K562 (cell line): ENCODE measurements around the gene PPM1H. TPM values are rescaled to one million over a fixed set of nuclear protein-coding genes. Genes with fewer than 3 reads are reported as not detected.

Source experiments
- ATAC-seq: fragments of 200-7000 bp; cut with Tn5 transposase; 3 replicates; pipeline ENCODE4 v1.9.1; 2020; ENCODE audit warnings: moderate library complexity
- BruUV-seq: library from RNA; stranded (reverse); fragments of 400-500 nt; replicated peaks from 2 replicates; lab custom pipeline; 2021; lab: Mats Ljungman, UMichigan
- CTCF ChIA-PET: fragments of 300-600 bp; formaldehyde crosslinking; extraction: SDS; loops from one replicate; lab custom pipeline; 2021; ENCODE audit warnings: low intra/inter-chr PET ratio; lab: Yijun Ruan, JAX
- POLR2A ChIA-PET: fragments of 300-600, 350-650 bp; sonication (Branson Sonifier 250); formaldehyde crosslinking; extraction: SDS; loops from one replicate; lab custom pipeline; 2021; ENCODE audit warnings: antibody characterized with exemption, inconsistent platforms; lab: Yijun Ruan, JAX
- DNase-seq, 4 experiments: peaks; one replicate each; pipeline versions ENCODE4 v3.0.0 to v3.0.0-alpha.2; 2011 to 2018; ENCODE audit warnings: low spot score in 3 of 4, mixed read lengths in 3 of 4; ENCODE audit errors: extremely low read depth in 1 of 4
- FAIRE-seq: peaks from 2 replicates; lab custom pipeline; 2011; peaks lifted over from hg19 to GRCh38; lab: Jason Lieb, UNC
- H2AFZ ChIP-seq: 2 replicates; pipeline ENCODE4 v1.6.0; 2011; ENCODE audit warnings: low read depth, low read length, control low read depth, inconsistent platforms
- H3K27ac ChIP-seq: fragments of 200-600 bp; 3 replicates; pipeline ENCODE4 v1.8.0; 2011; ENCODE audit warnings: low read depth, mild to moderate bottlenecking, control low read depth, inconsistent platforms, low read length, moderate library complexity, mixed read lengths; ENCODE audit errors: extremely low read depth
- H3K27me3 ChIP-seq, 2 experiments: fragments of 300-600 bp in 1 of 2; 2 replicates in 1 of 2; 3 replicates in 1 of 2; pipeline versions ENCODE4 v1.6.0 to v1.8.0; 2011; ENCODE audit warnings: inconsistent platforms in 2 of 2, low read length in 2 of 2, mild to moderate bottlenecking in 1 of 2, mixed read lengths in 1 of 2, moderate library complexity in 1 of 2; ENCODE audit not compliant: control insufficient read depth in 2 of 2, insufficient read depth in 2 of 2
- H3K36me3 ChIP-seq: fragments of 300-600 bp; 3 replicates; pipeline ENCODE4 v1.8.0; 2011; ENCODE audit warnings: mild to moderate bottlenecking, low read length, inconsistent platforms; ENCODE audit not compliant: control insufficient read depth, insufficient read depth
- H3K4me1 ChIP-seq, 2 experiments: fragments of 200-600 bp in 1 of 2; replicated peaks in 1 of 2; 2 replicates in 1 of 2; 3 replicates in 1 of 2; pipeline versions ENCODE4 v1.5.1 to v1.8.0; 2011; ENCODE audit warnings: inconsistent platforms in 2 of 2, low read length in 2 of 2, mild to moderate bottlenecking in 1 of 2, mixed read lengths in 1 of 2, moderate library complexity in 1 of 2; ENCODE audit not compliant: control insufficient read depth in 2 of 2, insufficient read depth in 2 of 2
- H3K4me2 ChIP-seq: 2 replicates; pipeline ENCODE4 v1.6.1; 2011; ENCODE audit warnings: low read length, control low read depth, inconsistent platforms, mixed read lengths; ENCODE audit not compliant: insufficient read depth
- H3K4me3 ChIP-seq: fragments of 200-600 bp; sonication (generic), shearing (Covaris generic); 2 replicates; pipeline ENCODE4 v1.5.1; 2016; ENCODE audit warnings: control low read depth, inconsistent platforms
- H3K79me2 ChIP-seq: fragments of 200-600 bp; 3 replicates; pipeline ENCODE4 v1.8.0; 2011; ENCODE audit warnings: low read length, inconsistent platforms; ENCODE audit not compliant: control insufficient read depth, insufficient read depth
- H3K9ac ChIP-seq, 2 experiments: 2 replicates each; pipeline versions ENCODE4 v1.6.0 to v1.6.1; 2011; ENCODE audit warnings: low read depth in 2 of 2, low read length in 2 of 2, control low read depth in 1 of 2, inconsistent platforms in 1 of 2, mild to moderate bottlenecking in 1 of 2, mixed read lengths in 1 of 2; ENCODE audit not compliant: insufficient read depth in 1 of 2
- H3K9me1 ChIP-seq: one replicate; pipeline ENCODE4 v1.6.0; 2011; ENCODE audit warnings: inconsistent platforms, mild to moderate bottlenecking, low read length, moderate library complexity; ENCODE audit not compliant: control insufficient read depth, insufficient read depth
- H3K9me3 ChIP-seq: replicated peaks from 2 replicates; pipeline ENCODE4 v1.5.1; 2011; ENCODE audit warnings: low read depth, low read length, inconsistent platforms; ENCODE audit not compliant: control insufficient read depth, insufficient read depth
- H4K20me1 ChIP-seq: replicated peaks from 2 replicates; pipeline ENCODE4 v1.6.1; 2011; ENCODE audit warnings: low read length, inconsistent platforms, mixed read lengths; ENCODE audit not compliant: control insufficient read depth, insufficient read depth
- FOXA3 ChIP-seq, 2 experiments: fragments of 450-650 bp in 1 of 2; sonication (generic) in 1 of 2; formaldehyde crosslinking; IDR thresholded peaks in 1 of 2; conservative IDR thresholded peaks in 1 of 2; 2 replicates each; pipeline versions ENCODE4 v1.4.0 to v1.8.0; 2020 to 2022; ENCODE audit warnings: mild to moderate bottlenecking in 2 of 2, missing genetic modification reagents in 1 of 2
- FUS ChIP-seq: fragments of 200-400 bp; formaldehyde crosslinking; optimal IDR thresholded peaks from 2 replicates; pipeline ENCODE3; 2017; ENCODE audit warnings: low read depth, low read length
- ILF3 ChIP-seq: fragments of 450-650 bp; IDR thresholded peaks from 2 replicates; pipeline ENCODE4 v1.6.1; 2018; ENCODE audit warnings: antibody characterized with exemption, mild to moderate bottlenecking, moderate library complexity, borderline replicate concordance
- KHSRP ChIP-seq: fragments of 450-650 bp; IDR thresholded peaks from 2 replicates; pipeline ENCODE4 v1.6.1; 2017
- NR2C2 ChIP-seq, 2 experiments: fragments of 200-800 bp in 1 of 2; sonication (Bioruptor generic) in 1 of 2; sonication (generic) in 1 of 2; formaldehyde crosslinking in 1 of 2; IDR thresholded peaks; 2 replicates each; pipeline versions ENCODE4 v1.6.1 to v1.8.0; 2016 to 2022; ENCODE audit warnings: mild to moderate bottlenecking in 1 of 2, missing compliant biosample characterization in 1 of 2, missing genetic modification characterization in 1 of 2, missing genetic modification reagents in 1 of 2
- PHF8 ChIP-seq: fragments of 200-600 bp; sonication (generic); IDR thresholded peaks from 2 replicates; pipeline ENCODE4 v1.6.1; 2012; ENCODE audit warnings: mixed run types, mild to moderate bottlenecking, inconsistent platforms, low read length, moderate library complexity, borderline replicate concordance
- SPI1 ChIP-seq: IDR thresholded peaks from 2 replicates; pipeline ENCODE4 v1.6.1; 2011; ENCODE audit warnings: low read depth, low read length, control low read depth, borderline replicate concordance
- SRSF9 ChIP-seq: fragments of 200-400 bp; formaldehyde crosslinking; IDR thresholded peaks from 2 replicates; pipeline ENCODE4 v1.6.1; 2017; ENCODE audit warnings: low read depth, low read length, borderline replicate concordance
- ZNF511 ChIP-seq: sonication (generic); formaldehyde crosslinking; IDR thresholded peaks from 2 replicates; pipeline ENCODE4 v1.8.0; 2022; ENCODE audit warnings: mild to moderate bottlenecking, missing genetic modification reagents
- ZNF76 ChIP-seq: fragments of 250-450 bp; sonication (Bioruptor Pico); IDR thresholded peaks from 2 replicates; pipeline ENCODE4 v1.4.0; 2020; ENCODE audit warnings: mild to moderate bottlenecking, moderate library complexity, borderline replicate concordance
- WGBS: fragments of 100-300 bp; shearing (Covaris generic); methylation state at CpG from one replicate; pipeline ENCODE4 v1.1.6; 2016; ENCODE audit warnings: low coverage, mixed read lengths; ENCODE audit not compliant: insufficient coverage; ENCODE audit errors: missing lambda C conversion rate; 5-methylcytosine and 5-hydroxymethylcytosine counted together
- in situ Hi-C: fragments of 300-500 bp; cut with MboI; formaldehyde crosslinking; loops from 4 replicates; pipeline ENCODE4 v1.15.0; 2018; ENCODE audit warnings: inconsistent platforms, mixed read lengths
- intact Hi-C: fragments of 100-400 bp; cut with micrococcal nuclease; formaldehyde crosslinking; loops from 2 replicates; pipeline ENCODE4 v1.14.2; 2022
- polyA plus RNA-seq, 8 experiments: library from polyadenylated mRNA; depleted of rRNA in 4 of 8; stranded (reverse) in 5 of 8; unstranded in 3 of 8; fragments of >200 nt; fragmentation: Nextera tagmentation in 2 of 8; fragmentation: Illumina TruSeq in 1 of 8; extraction: Ambion mirVana in 2 of 8; extraction: Trizol in 1 of 8; gene quantifications; 2 replicates each; pipeline versions ENCODE4 v1.2.1 to v1.2.3, GENCODE V29; 2011 to 2014; ENCODE audit warnings: inconsistent platforms in 1 of 8, missing spikeins in 1 of 8
- total RNA-seq, 7 experiments: library from RNA; depleted of rRNA in 6 of 7; stranded (reverse); fragments of >200 nt in 6 of 7; fragmentation: Illumina TruSeq in 2 of 7; extraction: Trizol in 2 of 7; gene quantifications; 2 replicates each; pipeline versions ENCODE4 v1.2.1 to v1.2.3, GENCODE V29; 2011 to 2021; ENCODE audit warnings: low replicate concordance in 1 of 7

The PPM1H gene
- total and polyA plus RNA-seq, 9 of the 15 experiments (the other 6 are each of a cell fraction or from before 2014, with no cell fraction given), result 5.3 to 29.3 (median 11.3) TPM

- no peak for DNase-seq
- H3K4me2 ChIP-seq, result no peak overlapping the region
- ChIA-PET POLR2A (interaction anchor here (0.8 kb wide), 1 partner anchor 93 kb away, joined by 3 read pairs; no protein-coding TSS in a partner anchor), CTCF (no interaction called here)
- 40% methylated on average over 1 of the region's 2 CpGs for WGBS
- H3K27me3 ChIP-seq, result no peaks in the 10 kb centered on the region
- H3K4me1 ChIP-seq, result no peaks in the 10 kb centered on the region
- BruUV-seq, result no TSS peak
- H3K36me3 ChIP-seq, result peaks cover 19% of the 10 kb centered on the region; the same call in 1 of the 3 replicates
- intact Hi-C loops, result no loop called here
- no peaks in the 10 kb centered on the region for H3K9me1 ChIP-seq
- TF ChIP-seq PHF8, result no peak
- H4K20me1 ChIP-seq, result no peaks in the 10 kb centered on the region
- in situ Hi-C loops, result no loop called here
- ATAC-seq, result no peak
- no peak overlapping the region for H3K9ac ChIP-seq
- H3K4me3 ChIP-seq, result no peak overlapping the region
- no peak for FAIRE-seq
- H2AFZ ChIP-seq, result no peak overlapping the region
- H3K79me2 ChIP-seq, result no peaks in the 10 kb centered on the region
- no peaks in the 10 kb centered on the region for H3K9me3 ChIP-seq
- H3K27ac ChIP-seq, result no peak overlapping the region
Measured at GRCh38 chr12:62695696-62696095, 239.3 kb downstream of the PPM1H start.

GRCh38 chr12:62694632-62695031, 240.3 kb downstream of the PPM1H start:
- no peaks in the 10 kb centered on the region for H3K9me3 ChIP-seq
- no peak overlapping the region for H3K27ac ChIP-seq
- ChIA-PET POLR2A (no interaction called here), CTCF (no interaction called here)
- no peaks in the 10 kb centered on the region for H3K9me1 ChIP-seq
- in situ Hi-C loops (no loop called here), intact Hi-C loops (no loop called here)
- 54% methylated on average over 3 of the region's 3 CpGs for WGBS
- DNase-seq, result no peak
- H3K4me2 ChIP-seq, result no peak overlapping the region
- FAIRE-seq, result no peak
- H3K4me3 ChIP-seq, result no peak overlapping the region
- no peaks in the 10 kb centered on the region for H4K20me1 ChIP-seq
- no peaks in the 10 kb centered on the region for H3K27me3 ChIP-seq
- no peak overlapping the region for H3K9ac ChIP-seq
- no peaks in the 10 kb centered on the region for H3K79me2 ChIP-seq
- TF ChIP-seq FOXA3 (CRISPR knock-in tag; conservative IDR thresholded peaks at IDR 0.05 in 1 of 2, IDR thresholded peaks at IDR 0.05 in 1 of 2) (no peak), ILF3 (no peak), ZNF76 (CRISPR knock-in tag) (no peak), FUS (no peak), KHSRP (no peak), ZNF511 (CRISPR knock-in tag) (no peak), SPI1 (no peak), SRSF9 (no peak), NR2C2 (CRISPR knock-in tag; IDR thresholded peaks at IDR 0.05) (no peak), NR2C2 (tag; IDR thresholded peaks at IDR 0.05) (no peak)
- BruUV-seq, result no TSS peak
- peaks cover 21% of the 10 kb centered on the region; the same call in 1 of the 3 replicates for H3K36me3 ChIP-seq
- no peak overlapping the region for H2AFZ ChIP-seq
- ATAC-seq, result no peak
- H3K4me1 ChIP-seq, result no peaks in the 10 kb centered on the region
